Activated B cell treated with CpG ODN at 0.5 μM for 24 hours (primary cell): ENCODE results near the gene PPP1R16B. TPM values are rescaled to one million over a fixed set of nuclear protein-coding genes. Genes with fewer than 3 reads are reported as not detected.

Experiments
- ATAC-seq: fragments of 200-7000 bp; cut with Tn5 transposase; one replicate; pipeline ENCODE4 v1.10.0; 2021; ENCODE audit warnings: low read depth, mild to moderate bottlenecking, moderate library complexity
- CTCF ChIA-PET: fragments of 350-600 bp; sonication (Branson Sonifier 250); formaldehyde crosslinking; loops from one replicate; lab custom pipeline; 2021; ENCODE audit warnings: antibody characterized with exemption; lab: Charles Lee
- POLR2A ChIA-PET: fragments of 350-600 bp; sonication (Branson Sonifier 250); formaldehyde crosslinking; loops from one replicate; lab custom pipeline; 2021; ENCODE audit warnings: antibody characterized with exemption; lab: Charles Lee
- DNase-seq: peaks from one replicate; pipeline ENCODE4 v3.0.0; 2022
- H3K27ac Mint-ChIP-seq: one replicate; pipeline ENCODE4 v1.8.0; 2020; ENCODE audit warnings: mixed read lengths
- H3K27me3 Mint-ChIP-seq: one replicate; pipeline ENCODE4 v1.8.0; 2021; ENCODE audit warnings: mixed read lengths
- H3K36me3 Mint-ChIP-seq: one replicate; pipeline ENCODE4 v1.8.0; 2021; ENCODE audit warnings: low read depth, mixed read lengths
- H3K4me1 Mint-ChIP-seq: one replicate; pipeline ENCODE4 v1.8.0; 2021; ENCODE audit warnings: mixed read lengths
- H3K4me3 Mint-ChIP-seq: one replicate; pipeline ENCODE4 v1.8.0; 2020; ENCODE audit warnings: mild to moderate bottlenecking, mixed read lengths
- H3K9me3 Mint-ChIP-seq: one replicate; pipeline ENCODE4 v1.8.0; 2020; ENCODE audit warnings: mixed read lengths
- intact Hi-C: fragments of 100-400 bp; cut with micrococcal nuclease; formaldehyde crosslinking; loops from one replicate; pipeline ENCODE4 v1.15.1; 2024
- total RNA-seq: library from RNA; stranded (reverse); gene quantifications from 2 replicates; pipeline ENCODE4 v1.2.3, GENCODE V29; 2022
- TF ChIP-seq, protein P1 (sequence below): fragments of 200-600 bp; IDR thresholded peaks from one replicate; pipeline ENCODE4 v1.8.0; 2022; ENCODE audit warnings: antibody characterized with exemption, mild to moderate bottlenecking

PPP1R16B gene
- total RNA-seq, 1 donor from 2014 or later, result 99.3 TPM

DNA sequence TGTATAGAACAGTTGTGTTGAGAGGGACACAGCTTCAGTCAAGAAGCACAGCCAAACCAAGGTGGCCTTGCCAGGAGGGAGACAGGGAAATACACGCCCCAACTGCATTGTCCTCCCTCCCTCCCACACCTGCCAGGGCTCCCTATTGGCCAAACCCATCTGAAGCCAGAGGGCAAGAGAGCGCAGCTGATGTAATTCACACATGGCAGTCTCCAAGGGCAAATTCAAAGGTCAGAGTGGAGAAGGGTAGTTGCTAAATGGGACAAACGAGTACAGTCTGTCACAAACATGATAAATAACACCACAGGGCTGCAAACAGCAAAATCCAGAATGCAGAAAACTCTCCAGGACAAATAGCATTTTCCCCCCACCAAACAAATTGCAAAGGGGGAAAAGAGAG is 23.2 kb upstream of the PPP1R16B start:
- no peaks in the 10 kb centered on the region for H3K9me3 Mint-ChIP-seq
- intact Hi-C loops, result no loop called here
- ChIA-PET POLR2A (no interaction called here), CTCF (no interaction called here)
- TF ChIP-seq, protein P1, sequence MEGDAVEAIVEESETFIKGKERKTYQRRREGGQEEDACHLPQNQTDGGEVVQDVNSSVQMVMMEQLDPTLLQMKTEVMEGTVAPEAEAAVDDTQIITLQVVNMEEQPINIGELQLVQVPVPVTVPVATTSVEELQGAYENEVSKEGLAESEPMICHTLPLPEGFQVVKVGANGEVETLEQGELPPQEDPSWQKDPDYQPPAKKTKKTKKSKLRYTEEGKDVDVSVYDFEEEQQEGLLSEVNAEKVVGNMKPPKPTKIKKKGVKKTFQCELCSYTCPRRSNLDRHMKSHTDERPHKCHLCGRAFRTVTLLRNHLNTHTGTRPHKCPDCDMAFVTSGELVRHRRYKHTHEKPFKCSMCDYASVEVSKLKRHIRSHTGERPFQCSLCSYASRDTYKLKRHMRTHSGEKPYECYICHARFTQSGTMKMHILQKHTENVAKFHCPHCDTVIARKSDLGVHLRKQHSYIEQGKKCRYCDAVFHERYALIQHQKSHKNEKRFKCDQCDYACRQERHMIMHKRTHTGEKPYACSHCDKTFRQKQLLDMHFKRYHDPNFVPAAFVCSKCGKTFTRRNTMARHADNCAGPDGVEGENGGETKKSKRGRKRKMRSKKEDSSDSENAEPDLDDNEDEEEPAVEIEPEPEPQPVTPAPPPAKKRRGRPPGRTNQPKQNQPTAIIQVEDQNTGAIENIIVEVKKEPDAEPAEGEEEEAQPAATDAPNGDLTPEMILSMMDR, result no peak
- ATAC-seq (no peak), DNase-seq (no peak)
- no peaks in the 10 kb centered on the region for H3K4me1 Mint-ChIP-seq
- H3K36me3 Mint-ChIP-seq, result no peaks in the 10 kb centered on the region
- no peak overlapping the region for H3K4me3 Mint-ChIP-seq
- H3K27ac Mint-ChIP-seq, result no peak overlapping the region
- H3K27me3 Mint-ChIP-seq, result no peaks in the 10 kb centered on the region

DNA sequence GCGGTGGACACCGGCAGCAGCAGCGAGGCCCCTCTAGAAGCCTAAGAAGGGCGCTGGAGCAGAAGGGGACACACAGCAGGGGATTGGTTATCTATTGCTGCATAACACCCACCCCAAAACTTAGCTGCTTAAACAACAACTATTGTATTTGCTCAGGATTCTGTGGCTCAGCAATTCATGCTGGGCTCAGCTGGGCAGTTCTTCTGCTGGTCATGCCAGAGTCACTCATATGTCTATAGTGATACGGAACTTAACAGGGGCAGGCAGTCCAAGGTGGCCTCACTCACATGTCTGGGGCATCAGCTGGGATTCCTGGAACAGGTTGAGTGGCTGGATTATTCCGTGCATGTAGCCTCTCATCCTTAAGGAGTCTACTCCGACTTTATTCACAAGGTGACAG is 17.6 kb upstream of the PPP1R16B start:
- CTCF ChIA-PET, result interaction anchor here (0.8 to 4.2 kb wide), 2 partner anchors 36 to 106 kb away, joined by 3 to 35 read pairs; no protein-coding TSS in a partner anchor
- no peak for DNase-seq
- TF ChIP-seq, protein P1, result no peak
- Mint-ChIP-seq H3K4me3 (no peak overlapping the region), H3K36me3 (no peaks in the 10 kb centered on the region), H3K4me1 (peaks cover 4% of the 10 kb centered on the region), H3K9me3 (no peaks in the 10 kb centered on the region), H3K27me3 (no peaks in the 10 kb centered on the region), H3K27ac (no peak overlapping the region)
- no peak for ATAC-seq
- intact Hi-C loops, result no loop called here
- POLR2A ChIA-PET, result interaction anchor here (0.6 to 0.9 kb wide), 2 partner anchors 88 to 124 kb away, joined by 4 to 5 read pairs; no protein-coding TSS in a partner anchor

DNA sequence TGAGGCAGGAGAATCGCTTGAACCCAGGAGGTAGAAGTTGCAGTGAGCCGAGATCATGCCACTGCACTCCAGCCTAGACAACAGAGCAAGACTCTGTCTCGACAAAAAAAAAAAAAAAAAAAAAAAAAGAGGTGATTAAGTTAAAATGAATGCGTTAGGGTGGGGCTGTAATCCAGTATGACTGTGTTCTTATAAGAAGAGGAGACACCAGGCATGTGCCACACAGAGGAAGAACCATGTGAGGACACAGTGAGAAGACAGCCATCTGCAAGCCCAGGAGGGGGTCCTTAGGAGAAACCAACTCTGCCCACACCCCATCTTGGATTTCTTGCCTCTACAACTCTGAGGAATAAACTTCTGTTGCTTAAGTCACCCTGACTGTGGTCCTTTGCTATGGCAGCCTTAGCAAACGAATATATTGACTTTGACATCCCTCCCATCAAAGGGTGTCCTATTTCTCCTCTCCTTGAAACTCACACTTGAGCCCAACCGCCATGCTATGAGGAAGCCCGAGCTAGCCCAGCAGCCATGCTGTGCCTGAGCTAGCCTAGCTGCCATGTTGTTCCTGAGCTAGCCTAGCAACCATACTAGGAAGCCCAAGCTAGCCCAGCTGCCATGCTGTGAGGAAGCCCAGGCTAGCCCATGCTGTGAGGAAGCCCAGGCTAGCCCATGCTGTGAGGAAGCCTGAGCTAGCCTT is 15.8 kb upstream of the PPP1R16B start:
- ATAC-seq (no peak), DNase-seq (no peak)
- Mint-ChIP-seq H3K27me3 (no peaks in the 10 kb centered on the region), H3K36me3 (no peaks in the 10 kb centered on the region), H3K4me1 (peaks cover 4% of the 10 kb centered on the region), H3K4me3 (no peak overlapping the region), H3K9me3 (no peaks in the 10 kb centered on the region), H3K27ac (no peak overlapping the region)
- ChIA-PET CTCF (interaction anchor here (0.6 to 4.2 kb wide), 9 partner anchors 16 to 140 kb away, joined by 3 to 35 read pairs (median 4); partner anchors contain the start of gene PPP1R16B), POLR2A (interaction anchor here (0.9 to 1.1 kb wide), 2 partner anchors 16 to 17 kb away, joined by 3 read pairs; partner anchors contain the start of gene PPP1R16B)
- intact Hi-C loops, result loop anchor here (1.0 kb wide), 1 partner anchor 104 kb away; no protein-coding TSS in a partner anchor
- TF ChIP-seq, protein P1, result no peak

DNA sequence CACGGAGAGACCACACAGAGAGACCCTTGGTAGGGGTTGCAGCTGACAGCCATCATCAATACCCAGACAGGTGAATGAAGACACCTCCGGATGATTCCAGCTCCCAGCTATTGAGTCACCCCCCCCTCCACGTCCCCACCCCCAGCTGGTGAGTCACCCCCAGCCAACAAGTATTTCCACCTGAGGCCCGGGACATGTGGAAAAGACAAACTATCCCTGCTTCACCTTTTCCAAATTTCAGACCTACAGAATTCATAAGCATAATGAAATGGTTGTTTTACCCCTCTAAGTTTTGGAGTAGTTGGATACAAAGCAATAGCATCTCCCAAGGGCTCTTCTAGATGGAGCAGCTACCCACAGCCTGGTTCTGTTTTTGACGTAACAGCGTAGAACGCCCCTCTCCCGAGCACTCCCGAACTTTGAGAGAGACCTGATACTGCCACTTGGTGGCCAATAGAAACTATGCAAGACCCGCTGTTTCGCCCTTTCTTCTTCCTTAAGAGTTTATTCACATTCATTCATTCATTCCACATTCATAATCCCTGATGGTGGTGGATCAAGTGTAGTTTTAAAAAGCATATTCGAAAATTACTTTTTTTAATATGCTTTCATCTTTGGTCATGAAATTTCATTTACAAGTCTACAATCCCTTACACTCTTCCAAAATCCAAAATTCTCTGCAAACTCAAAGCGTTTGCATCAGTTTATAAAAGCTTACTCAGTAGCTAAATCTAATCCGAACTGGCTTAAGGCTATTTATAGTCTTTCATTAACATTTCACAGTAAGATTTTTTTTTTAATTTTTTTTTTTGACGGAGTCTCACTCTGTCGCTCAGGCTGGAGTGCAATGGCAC is 15.1 kb upstream of the PPP1R16B start:
- DNase-seq, result no peak
- ATAC-seq, result peak; percentile 81
- ChIA-PET POLR2A (interaction anchor here (0.9 to 1.1 kb wide), 2 partner anchors 15 to 16 kb away, joined by 3 read pairs; partner anchors contain the start of gene PPP1R16B), CTCF (interaction anchor here (0.6 to 4.2 kb wide), 12 partner anchors 15 to 213 kb away, joined by 3 to 35 read pairs (median 4); partner anchors contain the start of gene PPP1R16B)
- H3K27ac Mint-ChIP-seq, result no peak overlapping the region
- H3K4me1 Mint-ChIP-seq, result peaks cover 4% of the 10 kb centered on the region
- peak overlapping the region; percentile 26 for H3K4me3 Mint-ChIP-seq
- H3K9me3 Mint-ChIP-seq, result no peaks in the 10 kb centered on the region
- no peaks in the 10 kb centered on the region for H3K27me3 Mint-ChIP-seq
- intact Hi-C loops, result loop anchor here (1.0 kb wide), 1 partner anchor 103 kb away; no protein-coding TSS in a partner anchor
- TF ChIP-seq, protein P1, result peak; percentile 30
- H3K36me3 Mint-ChIP-seq, result no peaks in the 10 kb centered on the region
